ENCODE measurements around the gene GPNMB. TPM values are rescaled to one million over a fixed set of nuclear protein-coding genes. Genes with fewer than 3 reads are reported as not detected.
"Not testable (repeated sequence)": the region's sequence is repeated elsewhere in the genome, so short reads cannot be mapped to it uniquely, and the experiment has no call there.

The GPNMB gene
- total RNA-seq, 2 donors from 2014 or later: not detected

GRCh38 chr7:23214423-23214822 lies 32.2 kb upstream of the GPNMB start:
- Mint-ChIP-seq H3K36me3 (no peaks in the 10 kb centered on the region), H3K4me1 (ENCODE audit: low read depth in 2 of 2) (no peaks in the 10 kb centered on the region), H3K27ac (no peak overlapping the region), H3K27me3 (peaks cover 18 to 23% of the 10 kb centered on the region in 2 donors), H3K4me3 (no peak overlapping the region), H3K9me3 (no peaks in the 10 kb centered on the region)
- no peak for DNase-seq (ENCODE audit: low spot score)
- ATAC-seq: no peak

GRCh38 chr7:23214938-23215337 lies 31.6 kb upstream of the GPNMB start:
- Mint-ChIP-seq H3K4me1 (ENCODE audit: low read depth in 2 of 2) (no peaks in the 10 kb centered on the region), H3K4me3 (no peak overlapping the region), H3K27me3 (peaks cover 18 to 23% of the 10 kb centered on the region in 2 donors), H3K9me3 (no peaks in the 10 kb centered on the region), H3K27ac (no peak overlapping the region), H3K36me3 (no peaks in the 10 kb centered on the region)
- DNase-seq (ENCODE audit: low spot score) (no peak), ATAC-seq (no peak)

- Mint-ChIP-seq H3K9me3 (no peaks in the 10 kb centered on the region), H3K27ac (no peak overlapping the region), H3K4me3 (no peak overlapping the region), H3K27me3 (peaks cover 18 to 23% of the 10 kb centered on the region in 2 donors), H3K4me1 (ENCODE audit: low read depth in 2 of 2) (no peaks in the 10 kb centered on the region), H3K36me3 (no peaks in the 10 kb centered on the region)
- DNase-seq (ENCODE audit: low spot score): no peak
- ATAC-seq: no peak
Measured at GRCh38 chr7:23216021-23216420, 30.6 kb upstream of the GPNMB start.

- Mint-ChIP-seq H3K9me3 (no peaks in the 10 kb centered on the region), H3K27me3 (peaks cover 14 to 24% of the 10 kb centered on the region in 2 donors), H3K4me3 (no peak overlapping the region), H3K36me3 (no peaks in the 10 kb centered on the region), H3K4me1 (ENCODE audit: low read depth in 2 of 2) (no peaks in the 10 kb centered on the region), H3K27ac (no peak overlapping the region)
- no peak for ATAC-seq
- no peak for DNase-seq (ENCODE audit: low spot score)
Measured at GRCh38 chr7:23218196-23218595, 28.4 kb upstream of the GPNMB start.

- Mint-ChIP-seq H3K36me3 (no peaks in the 10 kb centered on the region), H3K9me3 (no peaks in the 10 kb centered on the region), H3K27me3 (peaks cover 20 to 28% of the 10 kb centered on the region in 2 donors), H3K4me3 (no peak overlapping the region), H3K4me1 (ENCODE audit: low read depth in 2 of 2) (no peaks in the 10 kb centered on the region), H3K27ac (no peak overlapping the region)
- DNase-seq (ENCODE audit: low spot score) (no peak), ATAC-seq (peak; percentile 45 to 52)
Measured at GRCh38 chr7:23220690-23221305, 25.8 kb upstream of the GPNMB start.

GRCh38 chr7:23222439-23223030 lies 24.0 kb upstream of the GPNMB start:
- no peak overlapping the region for H3K27ac Mint-ChIP-seq
- no peaks in the 10 kb centered on the region for H3K4me1 Mint-ChIP-seq (ENCODE audit: low read depth in 2 of 2)
- peaks cover 17 to 24% of the 10 kb centered on the region in 2 donors for H3K27me3 Mint-ChIP-seq
- H3K9me3 Mint-ChIP-seq: no peaks in the 10 kb centered on the region
- no peak overlapping the region for H3K4me3 Mint-ChIP-seq
- ATAC-seq (peak in 1 of 2 donors; percentile 8), DNase-seq (ENCODE audit: low spot score) (no peak)
- H3K36me3 Mint-ChIP-seq: no peaks in the 10 kb centered on the region

- H3K4me3 Mint-ChIP-seq; H3K27ac Mint-ChIP-seq; DNase-seq (ENCODE audit: low spot score); H3K36me3 Mint-ChIP-seq; H3K9me3 Mint-ChIP-seq; ATAC-seq; H3K4me1 Mint-ChIP-seq (ENCODE audit: low read depth in 2 of 2): not testable (repeated sequence)
- peaks cover 14 to 15% of the 10 kb centered on the region in 2 donors for H3K27me3 Mint-ChIP-seq
Measured at GRCh38 chr7:23224364-23224763, 22.2 kb upstream of the GPNMB start.

GRCh38 chr7:23226844-23227450 lies 19.6 kb upstream of the GPNMB start:
- no peak overlapping the region for H3K4me3 Mint-ChIP-seq
- no peak overlapping the region for H3K27ac Mint-ChIP-seq
- H3K9me3 Mint-ChIP-seq: no peaks in the 10 kb centered on the region
- no peaks in the 10 kb centered on the region for H3K4me1 Mint-ChIP-seq (ENCODE audit: low read depth in 2 of 2)
- H3K27me3 Mint-ChIP-seq: peaks cover 12 to 15% of the 10 kb centered on the region in 2 donors
- no peak for DNase-seq (ENCODE audit: low spot score)
- no peak for ATAC-seq
- no peaks in the 10 kb centered on the region for H3K36me3 Mint-ChIP-seq

GRCh38 chr7:23228412-23228811 lies 18.2 kb upstream of the GPNMB start:
- DNase-seq (ENCODE audit: low spot score): no peak
- no peak overlapping the region for H3K27ac Mint-ChIP-seq
- H3K4me3 Mint-ChIP-seq: no peak overlapping the region
- H3K36me3 Mint-ChIP-seq: no peaks in the 10 kb centered on the region
- H3K4me1 Mint-ChIP-seq (ENCODE audit: low read depth in 2 of 2): no peaks in the 10 kb centered on the region
- ATAC-seq: no peak
- peaks cover 10 to 12% of the 10 kb centered on the region in 2 donors for H3K27me3 Mint-ChIP-seq
- no peaks in the 10 kb centered on the region for H3K9me3 Mint-ChIP-seq

GRCh38 chr7:23230641-23231101 lies 15.9 kb upstream of the GPNMB start:
- H3K9me3 Mint-ChIP-seq: no peaks in the 10 kb centered on the region
- no peak for DNase-seq (ENCODE audit: low spot score)
- H3K27me3 Mint-ChIP-seq: peaks cover 0 to 4% of the 10 kb centered on the region in 2 donors
- no peaks in the 10 kb centered on the region for H3K36me3 Mint-ChIP-seq
- no peak for ATAC-seq
- H3K4me3 Mint-ChIP-seq: no peak overlapping the region
- no peaks in the 10 kb centered on the region for H3K4me1 Mint-ChIP-seq (ENCODE audit: low read depth in 2 of 2)
- H3K27ac Mint-ChIP-seq: no peak overlapping the region

- peaks cover 0 to 3% of the 10 kb centered on the region in 2 donors for H3K27me3 Mint-ChIP-seq
- H3K4me3 Mint-ChIP-seq: no peak overlapping the region
- H3K27ac Mint-ChIP-seq: no peak overlapping the region
- no peaks in the 10 kb centered on the region for H3K36me3 Mint-ChIP-seq
- H3K9me3 Mint-ChIP-seq: no peaks in the 10 kb centered on the region
- H3K4me1 Mint-ChIP-seq (ENCODE audit: low read depth in 2 of 2): no peaks in the 10 kb centered on the region
- ATAC-seq: no peak
- no peak for DNase-seq (ENCODE audit: low spot score)
Measured at GRCh38 chr7:23232966-23233365, 13.6 kb upstream of the GPNMB start.

GRCh38 chr7:23234569-23235296 lies 11.8 kb upstream of the GPNMB start:
- H3K27me3 Mint-ChIP-seq: peaks cover 0 to 3% of the 10 kb centered on the region in 2 donors
- H3K4me3 Mint-ChIP-seq: no peak overlapping the region
- H3K36me3 Mint-ChIP-seq: no peaks in the 10 kb centered on the region
- DNase-seq (ENCODE audit: low spot score) (no peak), ATAC-seq (no peak)
- H3K4me1 Mint-ChIP-seq (ENCODE audit: low read depth in 2 of 2): no peaks in the 10 kb centered on the region
- H3K27ac Mint-ChIP-seq: no peak overlapping the region
- no peaks in the 10 kb centered on the region for H3K9me3 Mint-ChIP-seq

GRCh38 chr7:23235813-23236221 lies 10.8 kb upstream of the GPNMB start:
- H3K36me3 Mint-ChIP-seq: no peaks in the 10 kb centered on the region
- no peak for ATAC-seq
- no peak for DNase-seq (ENCODE audit: low spot score)
- H3K27ac Mint-ChIP-seq: no peak overlapping the region
- no peaks in the 10 kb centered on the region for H3K4me1 Mint-ChIP-seq (ENCODE audit: low read depth in 2 of 2)
- no peaks in the 10 kb centered on the region for H3K9me3 Mint-ChIP-seq
- H3K27me3 Mint-ChIP-seq: peaks cover 0 to 3% of the 10 kb centered on the region in 2 donors
- H3K4me3 Mint-ChIP-seq: no peak overlapping the region

GRCh38 chr7:23237000-23237399 lies 9.6 kb upstream of the GPNMB start:
- DNase-seq (ENCODE audit: low spot score): no peak
- H3K27ac Mint-ChIP-seq: no peak overlapping the region
- peaks cover 0 to 3% of the 10 kb centered on the region in 2 donors for H3K27me3 Mint-ChIP-seq
- H3K36me3 Mint-ChIP-seq: no peaks in the 10 kb centered on the region
- no peak overlapping the region for H3K4me3 Mint-ChIP-seq
- ATAC-seq: no peak
- H3K4me1 Mint-ChIP-seq (ENCODE audit: low read depth in 2 of 2): no peaks in the 10 kb centered on the region
- no peaks in the 10 kb centered on the region for H3K9me3 Mint-ChIP-seq

Data from natural killer cell treated with Interleukin-12 subunit alpha and Interleukin-12 subunit beta and Interleukin-15 and Interleukin-18, amount 100 ng/mL, for 72 hours (primary cell).